Suprapubic skin (tissue), 4 donors: ENCODE results near the gene FOXRED2. TPM values are rescaled to one million over a fixed set of nuclear protein-coding genes. Genes with fewer than 3 reads are reported as not detected.

Source experiments
- DNase-seq, 2 donors: peaks; one replicate each; pipeline ENCODE4 v3.0.0-alpha.2; 2019; ENCODE audit warnings: low spot score in 2 of 2
- H3K27ac ChIP-seq: fragments of 200-600 bp; sonication (generic); one replicate; pipeline ENCODE4 v1.5.1; 2019
- H3K27me3 ChIP-seq: fragments of 200-600 bp; sonication (generic); one replicate; pipeline ENCODE4 v1.5.1; 2019
- H3K36me3 ChIP-seq: fragments of 200-600 bp; sonication (generic); one replicate; pipeline ENCODE4 v1.5.1; 2019
- H3K4me1 ChIP-seq: fragments of 200-600 bp; sonication (generic); one replicate; pipeline ENCODE4 v1.5.1; 2019
- H3K4me3 ChIP-seq: fragments of 200-600 bp; sonication (generic); one replicate; pipeline ENCODE4 v1.5.1; 2019; ENCODE audit warnings: mild to moderate bottlenecking
- H3K9me3 ChIP-seq: fragments of 200-600 bp; sonication (generic); one replicate; pipeline ENCODE4 v1.5.1; 2019
- CTCF ChIP-seq, 2 donors: fragments of 200-600 bp in 1 of 2; fragments of 450-650 bp in 1 of 2; sonication (generic) in 1 of 2; IDR thresholded peaks; one replicate each; pipeline ENCODE4 v1.5.1; 2016 to 2019; ENCODE audit warnings: antibody characterized with exemption in 2 of 2, mild to moderate bottlenecking in 1 of 2, moderate library complexity in 1 of 2
- EP300 ChIP-seq: sonication (generic); formaldehyde crosslinking; IDR thresholded peaks from one replicate; pipeline ENCODE4 v1.6.1; 2017; ENCODE audit warnings: antibody characterized with exemption
- POLR2A ChIP-seq, 2 donors: fragments of 450-650 bp; IDR thresholded peaks; one replicate each; pipeline ENCODE4 v1.6.1; 2017; ENCODE audit warnings: antibody characterized with exemption in 2 of 2, mild to moderate bottlenecking in 2 of 2, moderate library complexity in 2 of 2
- POLR2AphosphoS5 ChIP-seq, 3 donors: sonication (generic); formaldehyde crosslinking; IDR thresholded peaks; one replicate each; pipeline ENCODE4 v1.6.1; 2017; ENCODE audit warnings: antibody characterized with exemption in 3 of 3
- WGBS: methylation state at CpG from one replicate; pipeline ENCODE4 v1.1.5; 2018; 5-methylcytosine and 5-hydroxymethylcytosine counted together
- total RNA-seq, 4 donors: library from RNA; depleted of rRNA; stranded (reverse); fragments of >200 nt; gene quantifications; one replicate each; pipeline ENCODE4 v1.1.0, GENCODE V29; 2016

The FOXRED2 gene
- total RNA-seq, 4 donors from 2014 or later = 11.4 to 20.9 (median 14.0) TPM

- Histone ChIP-seq H3K9me3 (no peaks in the 10 kb centered on the region), H3K27me3 (no peaks in the 10 kb centered on the region), H3K4me1 (no peaks in the 10 kb centered on the region), H3K4me3 (no peak overlapping the region), H3K36me3 (peaks cover 55% of the 10 kb centered on the region), H3K27ac (no peak overlapping the region)
- no peak for DNase-seq
- 89% methylated on average over 29 of the region's 30 CpGs for WGBS
- TF ChIP-seq POLR2AphosphoS5 (IDR thresholded peaks at IDR 0.05) (no peak), CTCF (IDR thresholded peaks at IDR 0.05) (no peak), EP300 (no peak), POLR2A (IDR thresholded peaks at IDR 0.05) (no peak)
Observed at GRCh38 chr22:36497910-36498665, 8.8 kb downstream of the FOXRED2 start.

GRCh38 chr22:36493690-36494110 lies 13.1 kb downstream of the FOXRED2 start:
- Histone ChIP-seq H3K4me3 (no peak overlapping the region), H3K36me3 (peaks cover 89% of the 10 kb centered on the region), H3K4me1 (no peaks in the 10 kb centered on the region), H3K9me3 (no peaks in the 10 kb centered on the region), H3K27me3 (no peaks in the 10 kb centered on the region), H3K27ac (no peak overlapping the region)
- no peak for TF ChIP-seq CTCF (IDR thresholded peaks at IDR 0.05)
- TF ChIP-seq POLR2A (IDR thresholded peaks at IDR 0.05) = no peak
- TF ChIP-seq POLR2AphosphoS5 (IDR thresholded peaks at IDR 0.05) = no peak
- TF ChIP-seq EP300 = no peak
- DNase-seq = no peak
- 74% methylated on average over 16 of the region's 16 CpGs for WGBS

- DNase-seq = no peak
- H3K27me3 ChIP-seq = no peaks in the 10 kb centered on the region
- no peak overlapping the region for H3K4me3 ChIP-seq
- no peaks in the 10 kb centered on the region for H3K9me3 ChIP-seq
- H3K36me3 ChIP-seq = peaks cover 74% of the 10 kb centered on the region
- H3K27ac ChIP-seq = no peak overlapping the region
- WGBS = 80% methylated on average over 5 of the region's 5 CpGs
- H3K4me1 ChIP-seq = no peaks in the 10 kb centered on the region
- TF ChIP-seq CTCF (IDR thresholded peaks at IDR 0.05) = no peak
- TF ChIP-seq POLR2A (IDR thresholded peaks at IDR 0.05) = no peak
- TF ChIP-seq EP300 = no peak
- no peak for TF ChIP-seq POLR2AphosphoS5 (IDR thresholded peaks at IDR 0.05)
Observed at GRCh38 chr22:36492109-36492508, 14.7 kb downstream of the FOXRED2 start.

- Histone ChIP-seq H3K27me3 (no peaks in the 10 kb centered on the region), H3K9me3 (no peaks in the 10 kb centered on the region), H3K4me3 (no peak overlapping the region), H3K27ac (no peak overlapping the region), H3K36me3 (peaks cover 67% of the 10 kb centered on the region), H3K4me1 (no peaks in the 10 kb centered on the region)
- no peak for DNase-seq
- TF ChIP-seq EP300 (no peak), POLR2AphosphoS5 (IDR thresholded peaks at IDR 0.05) (no peak), CTCF (IDR thresholded peaks at IDR 0.05) (no peak), POLR2A (IDR thresholded peaks at IDR 0.05) (no peak)
- WGBS = 88% methylated on average over 7 of the region's 7 CpGs
Observed at GRCh38 chr22:36491155-36491554, 15.7 kb downstream of the FOXRED2 start.

- Histone ChIP-seq H3K36me3 (peaks cover 32% of the 10 kb centered on the region), H3K4me3 (no peak overlapping the region), H3K27ac (no peak overlapping the region), H3K4me1 (peaks cover 12% of the 10 kb centered on the region), H3K27me3 (no peaks in the 10 kb centered on the region), H3K9me3 (no peaks in the 10 kb centered on the region)
- 90% methylated on average over 13 of the region's 13 CpGs for WGBS
- no peak for DNase-seq
- TF ChIP-seq CTCF (IDR thresholded peaks at IDR 0.05) = peak; percentile 25 to 40
- no peak for TF ChIP-seq EP300
Observed at GRCh38 chr22:36486619-36487384, 20.0 kb downstream of the FOXRED2 start.
